NCI-H1417 treated with DMSO at 0.1 percent for 48 hours (cell line): ENCODE data around the gene DIP2C.

ENCODE experiments used
- DNase-seq: peaks from one replicate; lab custom pipeline; 2025; lab: John Stamatoyannopoulos, UW

Gene DIP2C

GRCh38 chr10:554182-554848 lies 135.2 kb downstream of the DIP2C start:
- DNase-seq = no peak

GRCh38 chr10:553233-553632 lies 136.2 kb downstream of the DIP2C start:
- DNase-seq = no peak

- DNase-seq = no peak
Observed at GRCh38 chr10:552679-553078, 136.8 kb downstream of the DIP2C start.

- DNase-seq = no peak
Observed at GRCh38 chr10:551373-552252, 137.9 kb downstream of the DIP2C start.

GRCh38 chr10:550665-551372 lies 138.6 kb downstream of the DIP2C start:
- DNase-seq = no peak

GRCh38 chr10:549391-549790 lies 140.1 kb downstream of the DIP2C start:
- no peak for DNase-seq

- no peak for DNase-seq
Observed at GRCh38 chr10:548238-548901, 141.1 kb downstream of the DIP2C start.

- DNase-seq = no peak
Observed at GRCh38 chr10:547591-548081, 141.8 kb downstream of the DIP2C start.

GRCh38 chr10:546971-547590 lies 142.4 kb downstream of the DIP2C start:
- no peak for DNase-seq

GRCh38 chr10:546451-546850 lies 143.0 kb downstream of the DIP2C start:
- DNase-seq = no peak

GRCh38 chr10:543862-544822 lies 145.3 kb downstream of the DIP2C start:
- DNase-seq = no peak

- no peak for DNase-seq
Observed at GRCh38 chr10:543131-543530, 146.3 kb downstream of the DIP2C start.

- no peak for DNase-seq
Observed at GRCh38 chr10:541750-542371, 147.6 kb downstream of the DIP2C start.

- DNase-seq = no peak
Observed at GRCh38 chr10:541041-541440, 148.4 kb downstream of the DIP2C start.

- no peak for DNase-seq
Observed at GRCh38 chr10:538895-539294, 150.6 kb downstream of the DIP2C start.

- DNase-seq = no peak
Observed at GRCh38 chr10:536935-537334, 152.5 kb downstream of the DIP2C start.

- DNase-seq = no peak
Observed at GRCh38 chr10:536371-536925, 153.0 kb downstream of the DIP2C start.

GRCh38 chr10:535952-536351 lies 153.5 kb downstream of the DIP2C start:
- DNase-seq = no peak

- DNase-seq = no peak
Observed at GRCh38 chr10:535051-535450, 154.4 kb downstream of the DIP2C start.
